Measurements from ENCODE around the gene RGS6.

DNA sequence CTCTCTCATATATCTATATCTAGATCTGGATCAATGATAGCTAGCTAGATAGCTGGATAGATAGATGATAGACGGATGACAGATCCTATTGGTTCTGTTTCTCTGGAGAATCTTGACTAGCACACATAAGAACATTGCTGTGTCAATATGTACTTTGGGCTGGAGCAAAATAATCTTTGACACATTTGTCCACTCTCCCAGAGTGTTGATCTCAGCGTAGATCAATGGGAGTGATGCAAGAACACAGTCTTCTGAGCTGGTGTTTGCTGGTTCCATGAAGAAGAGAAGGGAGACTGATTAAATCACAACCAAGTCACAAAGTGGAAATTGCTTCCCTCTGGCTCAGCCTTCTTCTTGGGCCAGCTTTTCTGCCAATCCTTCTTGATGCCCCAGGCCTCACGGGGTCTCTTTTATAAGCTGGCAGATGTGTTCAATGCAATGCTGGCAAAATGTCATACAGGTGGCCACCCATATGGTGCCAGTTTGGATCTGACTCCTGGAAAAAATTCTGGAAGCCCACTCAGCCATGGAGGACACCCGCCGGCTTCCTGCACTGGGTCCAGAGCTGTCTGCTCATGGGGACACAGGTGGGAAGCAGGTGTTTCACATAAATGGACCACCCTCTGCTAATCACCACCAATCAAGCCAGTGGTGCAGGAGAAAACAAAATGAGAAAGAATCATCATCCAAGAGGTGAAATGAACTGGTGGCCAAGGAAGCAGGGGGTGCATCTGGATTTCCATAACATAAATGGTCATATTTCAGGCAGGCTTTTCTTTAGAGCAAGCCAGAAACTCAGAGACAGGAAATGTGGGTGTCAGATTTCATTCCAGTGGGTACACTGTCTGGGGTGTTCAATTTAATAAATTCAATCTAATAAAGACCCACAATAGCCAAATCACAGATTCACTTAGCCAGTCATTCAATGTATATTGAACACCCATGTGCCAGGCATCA, 651.4 kb downstream of the RGS6 start:
- TF ChIP-seq CTCF (IDR thresholded peaks at IDR 0.05) (no peak), POLR2AphosphoS5 (IDR thresholded peaks at IDR 0.05) (no peak), EP300 (IDR thresholded peaks at IDR 0.05) (no peak), POLR2A (IDR thresholded peaks at IDR 0.05) (no peak)
